ENCODE measurements around the gene MORF4L2. TPM values are rescaled to one million over a fixed set of nuclear protein-coding genes. Genes with fewer than 3 reads are reported as not detected.

The MORF4L2 gene
- total and polyA plus RNA-seq, 2 of the 8 experiments (the other 6 are each of a cell fraction or from before 2014, with no cell fraction given) = 235 to 373 TPM

DNA sequence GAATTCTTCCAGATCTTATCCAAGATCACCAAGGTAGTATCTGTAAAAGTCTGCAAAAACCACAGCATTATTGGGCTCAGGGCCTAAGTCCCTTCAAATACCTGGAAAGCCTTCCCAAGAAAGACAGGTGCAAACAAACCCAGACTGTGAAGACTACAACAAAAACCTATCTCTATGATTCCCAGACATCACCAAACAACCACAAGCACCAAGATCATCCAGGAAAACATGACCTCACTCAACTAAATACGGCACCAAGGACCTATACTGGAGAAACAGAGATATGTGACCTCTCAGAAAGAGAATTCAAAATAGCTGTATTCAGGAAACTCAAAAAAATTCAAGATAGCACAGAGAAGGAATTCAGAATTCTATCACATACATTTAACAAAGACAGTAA lies 42.4 kb downstream of the MORF4L2 start:
- H2BK12ac ChIP-seq (ENCODE audit: low read depth, low read length) = no peak overlapping the region
- H3K79me1 ChIP-seq (ENCODE audit: low read depth, low read length) = no peaks in the 10 kb centered on the region
- no peak overlapping the region for H3K14ac ChIP-seq (ENCODE audit: insufficient read length)
- no peaks in the 10 kb centered on the region for H3K36me3 ChIP-seq (ENCODE audit: control insufficient read depth in 2 of 4, insufficient read depth in 4 of 4, low read length in 3 of 4)
- no peak overlapping the region for H3K18ac ChIP-seq (ENCODE audit: extremely low read depth, low read length)
- peaks cover 0 to under 1% (median 0%) of the 10 kb centered on the region in 4 experiments; a peak in 1 of 7 replicates for H3K4me1 ChIP-seq (replicated peaks in 1 of 4; ENCODE audit: control insufficient read depth in 3 of 4, insufficient read depth in 4 of 4, low read length in 3 of 4)
- no peak overlapping the region for H2BK5ac ChIP-seq (ENCODE audit: low read depth, low read length)
- H4K91ac ChIP-seq (replicated peaks; ENCODE audit: insufficient read length, low read length) = no peak overlapping the region
- no peaks in the 10 kb centered on the region for H3K79me2 ChIP-seq (ENCODE audit: control insufficient read depth in 1 of 2, insufficient read depth in 2 of 2, low read length in 2 of 2)
- no peak overlapping the region for H3K4me2 ChIP-seq (ENCODE audit: insufficient read depth in 1 of 2, low read depth in 2 of 2, low read length in 2 of 2)
- no peak overlapping the region for H2AK5ac ChIP-seq (ENCODE audit: low read depth, low read length)
- no peak overlapping the region for H3K4ac ChIP-seq (replicated peaks; ENCODE audit: insufficient read length, low read depth, low read length)
- TF ChIP-seq KDM4A (IDR thresholded peaks at IDR 0.05; ENCODE audit: low read depth, low read length, severe bottlenecking) = no peak
- POLR2A ChIA-PET (ENCODE audit: partially characterized antibody) = no interaction called here
- H2BK20ac ChIP-seq (ENCODE audit: low read length) = no peak overlapping the region
- no peak for FAIRE-seq
- H3K23me2 ChIP-seq (ENCODE audit: low read depth, low read length) = no peaks in the 10 kb centered on the region
- H4K8ac ChIP-seq (ENCODE audit: extremely low read depth, insufficient read depth, low read length) = no peak overlapping the region
- H4K5ac ChIP-seq (ENCODE audit: insufficient read length, low read depth, low read length) = no peak overlapping the region
- H3K27me3 ChIP-seq (replicated peaks in 1 of 4; ENCODE audit: control insufficient read depth in 3 of 4, extremely low read depth in 1 of 4, insufficient read depth in 3 of 4, low read length in 3 of 4) = no peaks in the 10 kb centered on the region
- CTCF ChIA-PET (ENCODE audit: partially characterized antibody) = interaction anchor here (1.6 kb wide), 1 partner anchor 14 kb away, joined by 6 read pairs; no protein-coding TSS in a partner anchor
- no peak overlapping the region for H2AFZ ChIP-seq (ENCODE audit: low read length)
- WGBS, 2 experiments (ENCODE audit: extremely low coverage in 1 of 2, insufficient coverage in 1 of 2, insufficient read length in 1 of 2, insufficient replicate concordance in 2 of 2, low coverage in 1 of 2, low lambda C conversion rate in 2 of 2, missing lambda C conversion rate in 1 of 2) = 88% methylated on average over 1 of the region's 1 CpG; no CpG with 5 or more reads in 1 of the 2 experiments
- no peak for DNase-seq (ENCODE audit: low read depth in 1 of 2, low spot score in 2 of 2)
- no peaks in the 10 kb centered on the region for H4K20me1 ChIP-seq (replicated peaks in 1 of 2; ENCODE audit: control insufficient read depth in 1 of 2, insufficient read depth in 2 of 2, low read length in 2 of 2)
- no peak overlapping the region for H2BK15ac ChIP-seq (ENCODE audit: low read length)
- no peaks in the 10 kb centered on the region for H3K9me3 ChIP-seq (ENCODE audit: insufficient read depth in 2 of 2, low read depth in 1 of 2, low read length in 1 of 2)
- no peak overlapping the region for H3K23ac ChIP-seq (ENCODE audit: insufficient read length)
- no peak overlapping the region for H2BK120ac ChIP-seq (replicated peaks; ENCODE audit: low read depth, low read length)
- H3K56ac ChIP-seq (replicated peaks; ENCODE audit: insufficient read length, low read depth, low read length) = no peak overlapping the region
- no peak overlapping the region for H3K27ac ChIP-seq (ENCODE audit: low read depth, low read length)
- H3K4me3 ChIP-seq (ENCODE audit: extremely low read depth in 1 of 4, insufficient read depth in 2 of 4, low read depth in 3 of 4, low read length in 4 of 4) = no peak overlapping the region
- H3K9ac ChIP-seq (replicated peaks in 1 of 4; ENCODE audit: extremely low read depth in 1 of 4, low read depth in 3 of 4, low read length in 3 of 4) = no peak overlapping the region
